ENCODE data around the gene COX15.

GRCh38 chr10:99689461-99689860 is 42.5 kb downstream of the COX15 start:
- TF ChIP-seq CTCF (conservative IDR thresholded peaks at IDR 0.05) (no peak), ZFX (IDR thresholded peaks at IDR 0.05) (no peak)
